Fibroblast of skin of scalp (primary cell): ENCODE results near the gene TAPBPL.
"Not testable (repeated sequence)": the region's sequence is repeated elsewhere in the genome, so short reads cannot be mapped to it uniquely, and the experiment has no call there.

Experiments used
- DNase-seq: peaks from one replicate; pipeline ENCODE4 v3.0.0-alpha.2; 2013

TAPBPL gene

DNA sequence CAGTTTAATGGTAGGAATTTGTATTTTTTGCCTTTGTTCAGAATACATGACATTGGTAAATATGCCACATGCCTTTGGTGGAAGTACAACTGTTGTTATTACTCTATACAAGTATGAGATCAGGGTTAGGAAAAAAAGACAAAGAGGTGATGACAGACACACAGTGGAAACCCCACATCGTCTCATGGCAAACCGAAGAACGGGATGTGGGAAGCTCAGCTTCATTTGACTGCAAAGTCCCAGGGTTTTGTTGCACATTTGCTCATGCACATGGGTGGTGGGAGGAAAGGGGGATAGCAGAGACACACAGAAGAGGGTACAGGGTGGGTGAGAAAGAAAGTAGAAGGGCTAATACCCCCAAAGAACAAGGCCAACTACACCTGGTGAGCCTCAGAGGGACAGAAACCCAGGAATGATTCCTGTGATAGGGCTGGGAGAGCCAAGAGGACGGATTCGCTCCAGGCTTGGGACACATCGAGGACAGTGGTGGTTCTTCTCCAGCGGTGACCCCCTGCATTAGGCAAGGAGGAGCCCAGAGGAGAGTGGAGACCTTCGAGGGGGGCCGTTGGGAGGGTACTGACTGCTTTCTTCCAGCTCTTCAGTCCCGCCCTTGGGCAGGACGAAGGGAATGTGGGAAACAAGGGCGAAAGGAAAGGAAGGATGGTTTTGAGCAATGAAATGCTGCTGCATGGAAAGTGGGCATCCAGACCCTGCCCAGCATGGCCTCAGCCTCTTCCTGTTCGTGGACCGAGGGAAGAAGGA is 10.6 kb downstream of the TAPBPL start:
- DNase-seq: no peak

DNA sequence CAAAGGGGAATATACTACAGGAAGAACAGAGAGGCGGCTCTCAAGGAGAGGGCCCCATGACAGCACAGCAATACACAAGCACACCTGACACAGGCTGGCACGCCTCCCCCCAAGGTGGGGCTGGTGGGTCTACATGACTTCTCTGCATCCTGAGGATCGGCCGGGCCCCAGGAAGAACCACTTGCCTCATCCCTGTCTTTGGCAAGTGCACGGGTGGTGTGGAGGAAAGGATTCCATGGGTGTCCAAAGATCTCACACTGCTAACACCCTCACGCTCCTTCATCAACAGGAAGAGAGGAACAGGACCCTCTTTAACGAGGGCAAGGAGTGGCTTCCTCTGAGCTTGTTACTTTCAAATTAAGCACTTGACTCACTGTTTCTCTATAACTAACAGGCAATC is 11.4 kb downstream of the TAPBPL start:
- DNase-seq: no peak

DNA sequence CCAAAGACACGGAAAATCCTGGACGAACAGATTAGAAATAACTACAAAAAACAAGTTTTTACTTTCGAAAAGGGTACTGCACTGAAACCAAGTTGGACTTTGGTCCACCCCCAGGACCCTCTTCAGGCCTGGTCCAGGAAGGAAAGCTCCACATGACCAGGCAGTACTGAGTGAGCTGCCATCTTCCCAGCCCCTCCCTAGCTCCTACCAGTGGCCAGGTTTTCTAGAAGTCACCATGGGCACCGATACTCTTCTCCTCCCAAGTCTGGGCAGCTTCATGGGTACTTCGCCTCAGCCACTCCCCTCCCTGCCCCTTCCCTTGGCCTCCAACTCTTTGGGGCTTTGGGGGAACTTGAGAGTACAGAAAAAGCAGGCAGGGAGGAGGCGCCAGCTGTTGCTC is 12.0 kb downstream of the TAPBPL start:
- no peak for DNase-seq

DNA sequence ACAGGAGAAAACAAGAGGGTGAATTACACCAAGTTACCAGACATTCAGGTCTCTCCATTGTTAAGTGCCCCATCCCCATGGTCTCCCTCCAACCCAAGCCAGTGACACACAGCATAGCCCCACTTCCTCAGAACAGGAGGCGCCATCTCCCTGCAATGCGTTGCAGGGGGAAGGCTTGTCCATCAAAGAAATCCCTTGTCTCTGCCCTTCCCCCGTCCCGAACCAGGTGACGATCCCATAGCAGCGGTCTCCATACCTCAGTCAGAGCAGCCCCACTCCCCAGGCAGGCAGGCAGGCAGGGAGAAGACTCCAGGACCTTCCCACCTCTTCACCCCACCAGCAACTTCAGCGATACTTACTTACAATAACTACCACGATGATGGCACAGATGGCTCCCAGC is 12.7 kb downstream of the TAPBPL start:
- no peak for DNase-seq

DNA sequence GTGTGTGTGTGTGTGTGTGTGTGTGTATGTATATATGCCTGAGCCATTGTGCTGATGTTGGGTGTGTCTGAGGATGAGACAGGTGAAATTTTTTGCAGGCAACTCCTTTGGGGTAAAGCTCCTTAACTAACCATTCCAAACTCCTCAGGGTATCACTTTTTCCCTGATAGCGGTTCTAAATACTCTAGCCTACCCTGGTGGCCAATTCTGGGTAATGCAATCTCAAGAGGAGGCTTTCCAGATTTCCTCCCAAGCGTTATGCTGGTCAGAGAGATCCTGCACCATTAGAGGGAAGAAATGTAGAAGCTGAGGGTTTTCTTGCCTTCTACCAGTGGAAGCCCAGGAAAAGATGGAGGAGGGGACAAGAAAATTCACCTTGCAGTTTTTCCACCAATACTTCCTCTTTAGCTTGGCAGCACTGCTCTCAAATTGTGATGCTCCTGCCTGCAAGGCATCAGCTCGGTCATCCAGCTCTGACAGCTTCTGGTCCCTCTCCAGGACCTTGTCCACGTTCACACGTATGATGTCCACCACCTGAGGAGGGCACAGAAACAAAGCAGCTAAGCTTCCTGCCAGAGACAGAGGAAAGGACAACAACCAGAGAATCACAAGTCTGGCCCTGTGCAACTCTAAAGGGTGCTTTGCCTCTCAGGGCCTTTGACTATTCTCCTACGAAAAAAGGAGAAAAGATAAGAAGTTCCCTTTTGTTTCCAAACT is 13.8 kb downstream of the TAPBPL start:
- DNase-seq: peak; percentile 72

DNA sequence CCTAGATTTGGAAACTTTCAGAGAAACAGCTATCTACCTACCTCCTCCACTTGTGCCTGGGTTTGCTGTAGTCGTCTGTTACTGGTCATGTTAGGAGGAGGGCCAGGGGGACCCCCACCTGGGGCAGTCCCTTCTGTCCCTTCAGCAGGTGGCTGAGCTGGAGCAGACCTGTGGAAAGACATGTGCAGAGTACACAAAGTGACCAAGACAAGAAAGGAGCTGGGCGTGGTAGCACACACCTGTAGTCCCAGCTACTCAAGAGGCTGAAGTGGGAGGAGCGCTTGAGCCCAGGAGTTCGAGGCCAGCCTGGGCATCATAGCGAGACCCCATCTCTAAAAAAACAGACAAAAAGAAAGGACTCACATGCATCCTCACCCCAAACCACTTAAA is 14.3 kb downstream of the TAPBPL start:
- no peak for DNase-seq

DNA sequence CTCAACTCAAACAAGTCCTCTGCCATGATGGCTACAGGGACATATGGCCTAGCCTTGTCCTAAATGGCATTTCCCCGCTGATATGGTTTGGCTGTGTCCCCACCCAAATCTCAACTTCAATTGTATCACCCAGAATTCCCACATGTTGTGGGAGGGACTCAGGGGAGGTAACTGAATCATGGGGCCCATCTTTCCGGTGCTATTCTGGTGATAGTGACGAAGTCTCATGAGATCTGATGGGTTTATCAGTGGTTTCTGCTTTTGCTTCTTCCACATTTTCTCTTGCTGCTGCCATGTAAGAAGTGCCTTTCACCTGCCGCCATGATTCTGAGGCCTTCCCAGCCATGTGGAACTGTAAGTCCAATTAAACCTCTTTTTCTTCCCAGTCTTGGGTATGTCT is 14.9 kb downstream of the TAPBPL start:
- DNase-seq: not testable (repeated sequence)

DNA sequence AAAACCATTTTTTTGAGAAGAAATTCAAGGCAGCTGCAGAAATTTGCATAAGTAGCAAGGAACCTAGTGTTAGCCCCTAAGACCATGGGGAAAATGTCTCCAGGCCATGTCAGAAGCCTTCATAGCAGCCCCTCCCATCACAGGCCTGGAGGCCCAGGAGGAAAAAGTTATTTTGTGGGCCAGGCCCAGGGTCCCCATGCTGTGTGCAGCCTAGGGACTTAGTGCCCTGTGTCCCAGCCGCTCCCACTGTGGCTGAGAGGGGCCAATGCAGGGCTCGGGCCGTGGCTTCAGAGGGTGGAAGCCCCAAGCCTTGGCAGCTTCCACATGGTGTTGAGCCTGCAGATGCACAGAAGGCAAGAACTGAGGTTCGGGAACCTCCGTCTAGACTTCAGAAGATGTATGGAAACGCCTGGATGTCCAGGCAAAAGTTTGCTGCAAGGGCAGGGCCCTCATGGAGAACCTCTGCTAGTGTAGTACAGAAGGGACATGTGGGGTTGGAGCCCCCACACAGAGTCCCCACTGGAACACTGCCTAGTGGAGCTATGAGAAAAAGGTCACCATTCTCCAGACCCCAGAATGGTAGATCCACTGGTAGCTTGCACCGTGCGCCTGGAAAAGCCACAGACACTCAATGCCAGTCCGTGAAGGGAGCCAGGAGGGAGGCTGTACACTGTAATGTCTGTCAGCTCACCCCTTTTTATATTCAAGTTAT is 15.9 kb downstream of the TAPBPL start:
- not testable (repeated sequence) for DNase-seq

DNA sequence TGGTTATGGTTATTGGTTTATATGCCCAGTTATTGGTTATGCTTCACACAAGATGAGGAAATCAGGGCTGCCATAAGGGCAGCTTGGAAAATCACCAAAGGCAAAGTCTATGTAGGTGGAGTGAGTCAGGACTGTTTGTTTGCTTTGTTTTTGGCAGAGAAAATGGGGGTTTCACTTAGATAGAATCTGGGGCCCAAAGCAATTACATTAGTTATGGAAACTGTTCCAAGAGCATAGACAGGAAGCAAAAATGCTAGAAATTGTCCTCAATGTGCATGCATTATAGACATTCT is 16.4 kb downstream of the TAPBPL start:
- no peak for DNase-seq

DNA sequence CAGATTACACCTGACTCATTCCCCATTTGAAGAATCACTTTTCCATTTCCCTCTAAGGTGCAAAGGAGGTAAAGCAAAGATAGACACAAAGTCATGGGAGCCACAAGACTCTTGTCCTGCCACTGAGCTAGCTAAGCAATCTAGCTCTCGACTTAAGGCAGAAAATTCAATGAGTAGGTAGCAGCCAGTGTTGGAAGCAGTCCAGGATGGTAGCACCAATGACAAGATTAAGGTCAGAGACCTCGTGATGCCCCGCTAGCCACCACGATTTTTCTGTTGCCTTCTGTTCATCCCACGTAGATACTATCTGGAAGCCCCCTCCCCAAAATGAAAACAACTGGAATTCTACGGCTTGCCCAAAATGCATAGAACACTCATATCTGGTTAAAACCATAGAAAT is 17.2 kb downstream of the TAPBPL start:
- no peak for DNase-seq

DNA sequence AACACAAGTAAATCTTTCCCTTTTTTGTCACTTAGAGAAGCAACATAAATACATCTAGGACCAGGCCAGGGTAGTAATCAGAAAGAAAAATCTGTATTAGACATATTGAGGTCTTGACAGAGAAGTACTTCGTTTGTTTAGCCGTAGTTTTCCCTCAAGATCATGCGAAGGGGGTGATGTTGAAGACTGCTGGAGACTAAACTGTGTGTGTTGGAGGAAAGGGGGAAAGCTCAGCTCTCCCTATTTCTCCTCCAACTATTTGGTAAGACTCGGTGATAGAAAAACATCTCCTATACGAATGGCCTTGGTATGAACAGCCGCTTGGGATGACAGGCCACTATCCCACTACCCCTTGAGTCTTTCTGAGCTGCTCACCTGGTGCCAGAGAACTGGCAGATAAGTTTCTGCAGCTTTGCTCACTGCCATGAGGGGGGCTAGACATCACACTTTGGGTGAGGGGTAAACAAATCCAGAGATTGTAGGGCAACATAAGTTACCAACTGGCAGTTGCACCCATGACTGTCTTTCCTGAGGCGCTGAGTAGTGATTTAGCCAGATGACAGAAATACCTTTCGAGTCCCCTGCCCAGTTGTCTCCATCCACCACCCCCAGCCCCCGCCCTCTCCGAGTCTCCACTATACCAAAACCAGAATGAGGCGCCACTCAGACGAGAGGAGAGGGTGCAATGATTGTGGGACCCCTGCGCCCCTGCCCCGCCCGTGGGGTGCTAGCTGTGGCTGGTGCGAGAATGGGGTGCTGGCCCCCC is 17.9 kb downstream of the TAPBPL start:
- DNase-seq: no peak

DNA sequence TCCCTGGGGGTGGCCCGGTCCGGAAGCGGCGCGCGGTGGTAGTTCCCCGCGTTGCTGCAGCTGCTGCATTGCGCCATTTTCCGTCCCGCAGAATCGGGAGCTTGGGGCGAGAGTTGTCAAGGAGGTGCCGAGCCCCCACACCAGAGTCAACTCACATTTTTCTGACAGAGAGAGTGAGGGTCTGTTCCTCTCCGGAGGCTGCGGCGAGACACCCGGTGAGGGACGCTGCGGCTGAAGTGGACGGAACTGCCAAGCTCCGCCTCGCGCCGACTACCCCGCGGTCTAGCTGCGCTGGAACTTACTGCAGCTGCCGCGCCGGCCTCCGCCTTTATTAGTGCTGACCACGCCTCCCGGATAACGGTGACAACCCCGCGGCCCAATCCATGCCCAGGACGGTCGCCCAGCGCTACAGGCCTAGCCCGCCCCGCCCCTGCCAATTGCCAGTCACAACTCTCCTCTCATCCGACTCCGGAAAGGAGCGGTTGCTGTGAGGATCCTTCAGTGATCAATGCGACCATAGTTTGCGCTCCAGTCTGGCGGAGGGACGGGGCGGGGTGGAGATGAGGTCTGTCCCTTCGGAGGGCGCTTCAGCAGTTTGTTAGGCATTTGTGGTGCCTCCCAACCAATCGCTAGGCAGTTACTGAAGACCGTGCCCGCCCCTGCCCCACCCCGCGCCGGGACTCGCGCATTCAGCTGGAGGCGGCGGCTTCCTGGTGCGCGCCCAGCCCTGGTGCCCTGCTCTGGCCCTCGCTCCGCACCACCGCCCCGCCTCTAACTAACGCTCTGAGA is 18.7 kb downstream of the TAPBPL start, which contains the start of gene VAMP1:
Gene VAMP1 (minus strand): TSS at position 303 of the 789 bp plus-strand sequence. CDS start 146 bp downstream, at position 157.
- peak; percentile 99 for DNase-seq

DNA sequence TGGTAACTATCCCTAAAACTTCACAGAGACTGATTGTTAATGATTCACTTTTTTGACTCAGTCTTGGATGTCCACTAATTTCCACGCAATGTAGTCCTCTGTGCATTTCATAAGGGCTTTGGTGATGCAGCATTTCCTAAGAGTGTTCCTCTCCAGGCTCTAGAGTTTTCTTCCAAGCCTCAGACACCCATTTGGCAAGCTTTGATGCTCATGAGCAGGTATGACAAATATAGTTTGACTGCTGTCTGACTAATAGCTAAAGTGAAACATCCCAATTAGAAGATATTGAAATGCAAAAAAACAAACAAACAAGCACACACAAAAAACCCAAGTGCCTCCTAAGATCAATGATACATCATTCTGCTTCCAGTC is 20.1 kb downstream of the TAPBPL start:
- DNase-seq: no peak

DNA sequence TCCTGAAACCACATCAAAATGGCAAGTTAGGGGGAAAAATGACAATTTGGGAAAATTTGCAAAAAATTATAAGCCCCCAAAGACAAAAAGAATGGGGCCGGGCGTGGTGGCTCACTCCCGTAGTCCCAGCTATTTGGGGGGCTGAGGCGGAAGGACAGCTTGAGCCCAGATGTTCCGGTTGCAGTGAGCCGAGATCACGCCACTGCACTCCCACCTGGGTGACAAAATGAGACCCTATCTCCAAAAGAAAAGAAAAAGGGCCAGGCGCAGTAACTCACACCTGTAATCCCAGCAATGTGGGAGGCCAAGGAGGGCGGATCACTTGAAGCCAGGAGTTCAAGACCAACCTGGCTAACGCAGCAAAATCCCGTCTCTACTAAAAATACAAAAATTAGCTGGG is 20.6 kb downstream of the TAPBPL start:
- DNase-seq: no peak

DNA sequence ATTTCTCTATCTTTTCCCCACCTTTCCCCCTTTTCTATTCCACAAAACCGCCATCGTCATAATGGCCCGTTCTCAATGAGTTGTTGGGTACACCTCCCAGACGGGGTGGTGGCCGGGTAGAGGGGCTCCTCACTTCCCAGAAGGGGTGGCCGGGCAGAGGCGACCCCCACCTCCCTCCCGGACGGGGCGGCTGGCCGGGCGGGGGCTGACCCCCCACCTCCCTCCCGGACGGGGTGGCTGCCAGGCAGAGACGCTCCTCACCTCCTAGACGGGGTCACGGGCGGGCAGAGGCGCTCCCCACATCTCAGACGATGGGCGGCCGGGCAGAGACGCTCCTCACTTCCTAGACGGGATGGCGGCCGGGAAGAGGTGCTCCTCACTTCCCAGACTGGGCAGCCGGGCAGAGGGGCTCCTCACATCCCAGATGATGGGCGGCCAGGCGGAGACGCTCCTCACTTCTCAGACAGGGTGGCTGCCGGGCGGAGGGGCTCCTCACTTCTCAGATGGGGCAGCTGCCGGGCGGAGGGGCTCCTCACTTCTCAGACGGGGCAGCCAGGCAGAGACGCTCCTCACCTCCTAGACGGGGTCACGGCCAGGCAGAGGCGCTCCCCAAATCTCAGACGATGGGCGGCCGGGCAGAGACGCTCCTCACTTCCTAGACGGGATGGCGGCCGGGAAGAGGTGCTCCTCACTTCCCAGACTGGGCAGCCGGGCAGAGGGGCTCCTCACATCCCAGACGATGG is 23.6 kb downstream of the TAPBPL start:
- DNase-seq: not testable (repeated sequence)

DNA sequence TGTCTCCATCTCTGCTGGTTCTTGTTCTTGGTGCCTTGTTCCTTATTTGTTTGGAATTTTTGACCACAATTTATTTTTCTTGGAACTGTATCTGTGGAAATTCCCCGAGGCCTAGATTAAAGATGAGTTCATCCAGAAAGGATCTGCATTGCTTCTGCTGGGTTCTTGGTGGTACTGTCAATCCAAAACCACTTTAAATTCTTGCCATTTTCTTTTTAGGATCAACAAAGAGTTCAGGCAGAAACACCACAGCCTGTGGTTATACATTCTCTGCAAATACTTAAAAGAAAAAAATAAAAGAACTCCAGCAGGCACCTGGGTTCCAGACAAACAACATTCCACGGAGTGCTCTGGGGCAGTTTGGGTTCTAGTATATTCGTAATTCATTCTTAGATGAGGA is 24.6 kb downstream of the TAPBPL start:
- DNase-seq: peak; percentile 89

DNA sequence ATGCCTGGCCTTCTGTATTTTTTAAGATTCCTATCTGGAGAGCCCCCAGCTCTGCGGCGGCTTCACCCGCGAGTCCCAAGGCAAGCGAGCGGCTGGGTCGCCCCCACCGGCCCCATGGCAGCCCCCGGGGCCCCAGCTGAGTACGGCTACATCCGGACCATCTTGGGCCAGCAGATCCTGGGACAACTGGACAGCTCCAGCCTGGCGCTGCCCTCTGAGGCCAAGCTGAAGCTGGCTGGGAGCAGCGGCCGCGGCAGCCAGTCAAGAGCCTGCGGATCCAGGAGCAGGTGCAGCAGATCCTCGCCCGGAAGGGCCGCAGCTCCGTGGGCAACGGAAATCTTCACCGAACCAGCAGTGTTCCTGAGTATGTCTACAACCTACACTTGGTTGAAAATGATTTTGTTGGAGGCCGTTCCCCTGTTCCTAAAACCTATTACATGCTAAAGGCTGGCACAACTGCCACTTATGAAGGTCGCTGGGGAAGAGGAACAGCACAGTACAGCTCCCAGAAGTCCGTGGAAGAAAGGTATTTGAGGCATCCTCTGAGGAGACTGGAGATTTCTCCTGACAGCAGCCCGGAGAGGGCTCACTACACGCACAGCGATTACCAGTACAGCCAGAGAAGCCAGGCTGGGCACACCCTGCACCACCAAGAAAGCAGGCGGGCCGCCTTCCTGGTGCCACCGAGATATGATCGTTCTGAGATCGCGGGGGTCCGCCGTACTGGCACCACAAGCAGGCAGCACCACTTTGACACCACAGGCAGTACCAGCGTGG is 25.9 kb downstream of the TAPBPL start:
- DNase-seq: not testable (repeated sequence)

DNA sequence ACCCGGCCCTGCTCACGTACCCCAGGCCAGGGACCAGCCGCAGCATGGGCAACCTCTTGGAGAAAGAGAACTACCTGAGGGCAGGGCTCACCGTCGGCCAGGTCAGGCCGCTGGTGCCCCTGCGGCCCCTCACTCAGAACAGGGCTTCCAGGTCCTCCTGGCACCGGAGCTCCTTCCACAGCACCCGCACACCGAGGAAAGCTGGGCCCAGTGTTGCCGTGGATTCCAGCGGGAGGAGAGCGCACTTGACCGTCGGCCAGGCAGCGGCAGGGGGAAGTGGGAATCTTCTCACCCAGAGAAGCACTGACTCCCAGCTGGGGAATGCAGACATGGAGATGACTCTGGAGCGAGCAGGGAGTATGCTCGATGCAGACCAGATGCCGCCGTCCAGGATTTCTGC is 26.6 kb downstream of the TAPBPL start:
- DNase-seq: peak; percentile 75

DNA sequence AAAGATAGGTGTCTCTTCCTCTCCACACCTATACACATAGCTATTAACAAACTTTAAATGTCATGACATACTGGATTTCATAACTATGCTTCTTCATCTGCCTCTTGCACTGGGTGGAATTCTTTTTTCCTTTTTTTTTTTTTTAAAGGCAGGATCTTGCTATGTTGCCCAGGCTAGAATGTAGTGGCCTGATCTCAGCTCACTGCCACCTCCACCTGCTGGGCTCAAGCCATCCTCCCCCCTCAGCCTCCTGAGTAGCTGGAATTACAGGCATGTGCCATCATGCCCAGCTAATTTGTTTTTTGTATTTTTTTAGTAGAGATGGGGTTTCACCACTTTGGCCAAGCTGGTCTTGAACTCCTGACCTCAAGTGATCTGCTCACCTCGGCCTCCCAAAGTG is 36.4 kb downstream of the TAPBPL start:
- no peak for DNase-seq

DNA sequence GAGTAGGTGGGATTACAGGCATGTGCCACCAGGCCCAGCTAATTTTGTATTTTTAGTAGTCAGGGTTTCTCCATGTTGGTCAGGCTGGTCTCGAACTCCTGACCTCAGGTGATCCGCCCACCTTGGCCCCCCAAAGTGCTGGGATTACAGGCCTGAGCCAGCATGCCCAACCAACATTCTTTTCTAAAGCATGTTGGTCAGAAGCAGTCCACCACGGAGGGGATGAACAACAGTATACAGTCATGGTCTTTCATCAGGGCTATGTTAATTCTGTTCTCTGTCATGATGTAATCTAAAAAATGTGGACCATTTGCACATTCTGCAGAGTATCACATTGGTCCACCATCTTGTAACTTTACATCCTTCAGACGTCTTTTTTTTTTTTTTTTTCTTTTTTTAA is 37.6 kb downstream of the TAPBPL start:
- DNase-seq: peak; percentile 5

DNA sequence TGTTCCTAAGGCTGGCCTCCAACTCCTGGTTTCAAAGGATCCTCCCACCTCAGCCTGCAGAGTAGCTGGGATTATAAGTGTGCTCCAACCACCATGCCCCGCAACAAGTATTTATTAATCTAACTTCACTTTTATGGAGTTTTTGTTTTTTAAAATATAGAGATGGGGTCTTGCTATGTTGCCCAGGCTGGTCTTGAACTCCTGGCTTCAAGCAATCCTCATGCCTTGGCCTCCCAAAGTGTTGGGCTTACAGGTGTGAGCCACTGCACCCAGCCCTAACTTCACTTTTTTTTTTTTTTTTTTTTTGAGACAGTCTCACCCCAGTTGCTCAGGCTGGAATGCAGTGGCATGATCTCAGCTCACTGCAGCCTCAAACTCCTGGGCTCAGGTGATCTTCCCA is 38.8 kb downstream of the TAPBPL start:
- not testable (repeated sequence) for DNase-seq
